Mucosa of rectum (tissue), 2 donors: ENCODE results near the gene ZNF678.
A peak's percentile ranks its signal among the peaks of the same experiment; 100 is the strongest.

Source experiments
- H3K27ac ChIP-seq, 2 donors: one replicate each; pipeline ENCODE4 v1.7.0; 2013; ENCODE audit warnings: inconsistent platforms in 2 of 2, low read depth in 2 of 2, low read length in 2 of 2
- H3K27me3 ChIP-seq, 2 donors: one replicate each; pipeline ENCODE4 v1.7.0; 2013; ENCODE audit warnings: low read length in 2 of 2; ENCODE audit not compliant: control insufficient read depth in 2 of 2, insufficient read depth in 2 of 2
- H3K36me3 ChIP-seq, 2 donors: one replicate each; pipeline ENCODE4 v1.7.0; 2013; ENCODE audit warnings: low read length in 2 of 2; ENCODE audit not compliant: control insufficient read depth in 2 of 2, insufficient read depth in 2 of 2
- H3K4me1 ChIP-seq, 2 donors: one replicate each; pipeline ENCODE4 v1.7.0; 2013; ENCODE audit warnings: low read length in 2 of 2, mild to moderate bottlenecking in 1 of 2; ENCODE audit not compliant: control insufficient read depth in 2 of 2, insufficient read depth in 2 of 2
- H3K4me3 ChIP-seq, 2 donors: one replicate each; pipeline ENCODE4 v1.7.0; 2013; ENCODE audit warnings: low read length in 2 of 2
- H3K9ac ChIP-seq, 2 donors: one replicate each; pipeline ENCODE4 v1.7.0; 2013; ENCODE audit warnings: low read length in 2 of 2, low read depth in 1 of 2, mild to moderate bottlenecking in 1 of 2
- H3K9me3 ChIP-seq, 2 donors: one replicate each; pipeline ENCODE4 v1.7.0; 2013; ENCODE audit warnings: low read length in 2 of 2; ENCODE audit not compliant: control insufficient read depth in 2 of 2
- donor health status: healthy.
- donor health status: Normal muscosa, but diverticular disease.

Gene ZNF678

GRCh38 chr1:227563324-227564201 is at the start of gene ZNF678:
ZNF678 (plus strand) TSS chr1:227563556; CDS start chr1:227650992, 87,436 bp downstream.
- Histone ChIP-seq H3K36me3 (no peaks in the 10 kb centered on the region), H3K9me3 (no peaks in the 10 kb centered on the region), H3K9ac (peak within 1 kb of the TSS; percentile 80 to 93), H3K27me3 (no peaks in the 10 kb centered on the region), H3K27ac (peak within 1 kb of the TSS; percentile 83 to 88), H3K4me3 (peak within 1 kb of the TSS; percentile 74 to 93), H3K4me1 (peaks cover 5 to 7% of the 10 kb centered on the region in 2 donors)

GRCh38 chr1:227518876-227519275 is 44.5 kb upstream of the ZNF678 start:
- H3K9ac ChIP-seq, result no peak overlapping the region
- H3K27ac ChIP-seq, result no peak overlapping the region
- H3K27me3 ChIP-seq, result no peaks in the 10 kb centered on the region
- H3K4me3 ChIP-seq, result no peak overlapping the region
- no peaks in the 10 kb centered on the region for H3K4me1 ChIP-seq
- no peaks in the 10 kb centered on the region for H3K9me3 ChIP-seq
- H3K36me3 ChIP-seq, result no peaks in the 10 kb centered on the region

- no peak overlapping the region for H3K27ac ChIP-seq
- no peak overlapping the region for H3K9ac ChIP-seq
- no peaks in the 10 kb centered on the region for H3K4me1 ChIP-seq
- peaks cover 0 to 3% of the 10 kb centered on the region in 2 donors for H3K9me3 ChIP-seq
- no peak overlapping the region for H3K4me3 ChIP-seq
- no peaks in the 10 kb centered on the region for H3K27me3 ChIP-seq
- no peaks in the 10 kb centered on the region for H3K36me3 ChIP-seq
These were observed 41.6 kb upstream of the ZNF678 start for GRCh38 chr1:227521782-227522181.

GRCh38 chr1:227526524-227526923 is 36.8 kb upstream of the ZNF678 start:
- no peak overlapping the region for H3K27ac ChIP-seq
- H3K9ac ChIP-seq, result no peak overlapping the region
- H3K27me3 ChIP-seq, result no peaks in the 10 kb centered on the region
- no peaks in the 10 kb centered on the region for H3K36me3 ChIP-seq
- peaks cover 7 to 11% of the 10 kb centered on the region in 2 donors for H3K9me3 ChIP-seq
- no peaks in the 10 kb centered on the region for H3K4me1 ChIP-seq
- no peak overlapping the region for H3K4me3 ChIP-seq

- Histone ChIP-seq H3K4me3 (no peak overlapping the region), H3K9ac (no peak overlapping the region), H3K36me3 (no peaks in the 10 kb centered on the region), H3K9me3 (peaks cover 11 to 13% of the 10 kb centered on the region in 2 donors), H3K4me1 (no peaks in the 10 kb centered on the region), H3K27me3 (no peaks in the 10 kb centered on the region), H3K27ac (no peak overlapping the region)
These were observed 31.2 kb upstream of the ZNF678 start for GRCh38 chr1:227532019-227532619.

DNA sequence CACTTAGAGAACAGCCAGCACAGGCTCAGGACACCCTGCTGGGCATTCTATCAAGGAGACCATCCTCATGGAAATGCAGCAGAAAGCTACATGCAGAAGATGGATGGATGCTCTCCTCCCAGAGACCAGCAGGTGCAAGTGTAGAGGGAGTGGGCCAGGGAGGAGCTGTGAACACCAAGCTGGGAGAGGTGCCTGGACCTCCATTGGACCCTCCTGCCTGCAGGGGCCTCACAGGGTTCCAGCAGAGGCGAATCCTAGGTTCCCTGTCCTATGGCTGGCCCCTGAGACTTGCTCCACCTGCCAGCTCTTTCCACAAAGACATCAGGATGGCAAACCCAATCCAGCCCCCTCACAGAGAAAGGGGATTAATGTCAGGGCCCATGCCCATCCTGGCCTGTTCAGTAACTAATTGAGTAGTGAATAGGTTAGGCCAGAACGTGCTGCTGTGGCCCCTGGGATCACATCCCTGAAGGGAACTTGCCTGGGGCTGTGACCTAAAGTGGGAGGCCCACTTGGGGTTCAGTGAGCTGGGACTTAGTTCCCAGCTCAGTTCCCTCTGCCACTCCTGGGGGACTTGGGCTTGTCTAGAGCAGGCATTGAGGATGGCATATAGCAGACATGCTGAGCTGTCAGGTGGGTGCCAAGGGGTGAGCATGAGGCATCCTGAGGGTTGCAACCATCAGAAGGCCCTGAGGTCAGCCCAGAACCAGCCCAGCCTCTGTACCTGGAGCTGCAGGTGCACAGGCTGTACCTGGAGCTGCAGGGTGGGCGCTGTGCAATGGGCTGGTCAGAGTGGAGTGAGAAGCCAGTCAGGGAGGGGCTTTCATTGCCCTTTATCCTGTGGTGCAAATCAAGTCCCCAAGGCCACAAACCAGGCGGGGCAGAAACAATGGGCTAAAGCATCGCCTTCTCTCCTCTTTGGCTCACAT is 22.9 kb upstream of the ZNF678 start:
- Histone ChIP-seq H3K4me3 (no peak overlapping the region), H3K27me3 (no peaks in the 10 kb centered on the region), H3K9ac (no peak overlapping the region), H3K4me1 (peaks cover 5 to 7% of the 10 kb centered on the region in 2 donors), H3K27ac (no peak overlapping the region), H3K9me3 (peaks cover 0 to 5% of the 10 kb centered on the region in 2 donors), H3K36me3 (no peaks in the 10 kb centered on the region)

GRCh38 chr1:227541129-227541528 is 22.2 kb upstream of the ZNF678 start:
- Histone ChIP-seq H3K27ac (no peak overlapping the region), H3K27me3 (no peaks in the 10 kb centered on the region), H3K4me1 (peaks cover 5 to 7% of the 10 kb centered on the region in 2 donors), H3K4me3 (no peak overlapping the region), H3K9ac (no peak overlapping the region), H3K9me3 (peaks cover 0 to 5% of the 10 kb centered on the region in 2 donors), H3K36me3 (no peaks in the 10 kb centered on the region)

DNA sequence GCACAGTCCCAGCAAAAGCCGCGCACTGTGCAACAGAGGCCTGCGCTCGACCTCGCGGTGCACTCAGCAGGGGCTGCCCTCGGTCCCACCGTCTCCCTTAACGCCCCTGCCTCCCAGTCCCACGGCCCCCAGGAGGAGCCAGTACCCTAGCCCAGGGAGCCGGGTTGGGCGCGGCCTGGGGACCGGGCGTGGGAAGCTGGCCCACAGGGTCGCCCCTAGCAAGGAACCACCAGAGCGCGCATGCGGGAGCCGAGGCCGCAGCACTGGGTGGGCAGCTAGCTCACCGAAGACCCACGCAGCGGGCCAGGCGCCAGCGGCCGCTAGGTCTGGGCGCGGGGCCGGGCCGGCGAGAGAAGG is 21.6 kb upstream of the ZNF678 start:
- H3K9ac ChIP-seq, result peak overlapping the region; percentile 24 to 67
- H3K4me1 ChIP-seq, result peaks cover 6 to 7% of the 10 kb centered on the region in 2 donors
- no peaks in the 10 kb centered on the region for H3K9me3 ChIP-seq
- H3K27me3 ChIP-seq, result no peaks in the 10 kb centered on the region
- H3K36me3 ChIP-seq, result no peaks in the 10 kb centered on the region
- peak overlapping the region; percentile 67 to 73 for H3K4me3 ChIP-seq
- peak overlapping the region in 1 of 2 donors; percentile 43 for H3K27ac ChIP-seq

DNA sequence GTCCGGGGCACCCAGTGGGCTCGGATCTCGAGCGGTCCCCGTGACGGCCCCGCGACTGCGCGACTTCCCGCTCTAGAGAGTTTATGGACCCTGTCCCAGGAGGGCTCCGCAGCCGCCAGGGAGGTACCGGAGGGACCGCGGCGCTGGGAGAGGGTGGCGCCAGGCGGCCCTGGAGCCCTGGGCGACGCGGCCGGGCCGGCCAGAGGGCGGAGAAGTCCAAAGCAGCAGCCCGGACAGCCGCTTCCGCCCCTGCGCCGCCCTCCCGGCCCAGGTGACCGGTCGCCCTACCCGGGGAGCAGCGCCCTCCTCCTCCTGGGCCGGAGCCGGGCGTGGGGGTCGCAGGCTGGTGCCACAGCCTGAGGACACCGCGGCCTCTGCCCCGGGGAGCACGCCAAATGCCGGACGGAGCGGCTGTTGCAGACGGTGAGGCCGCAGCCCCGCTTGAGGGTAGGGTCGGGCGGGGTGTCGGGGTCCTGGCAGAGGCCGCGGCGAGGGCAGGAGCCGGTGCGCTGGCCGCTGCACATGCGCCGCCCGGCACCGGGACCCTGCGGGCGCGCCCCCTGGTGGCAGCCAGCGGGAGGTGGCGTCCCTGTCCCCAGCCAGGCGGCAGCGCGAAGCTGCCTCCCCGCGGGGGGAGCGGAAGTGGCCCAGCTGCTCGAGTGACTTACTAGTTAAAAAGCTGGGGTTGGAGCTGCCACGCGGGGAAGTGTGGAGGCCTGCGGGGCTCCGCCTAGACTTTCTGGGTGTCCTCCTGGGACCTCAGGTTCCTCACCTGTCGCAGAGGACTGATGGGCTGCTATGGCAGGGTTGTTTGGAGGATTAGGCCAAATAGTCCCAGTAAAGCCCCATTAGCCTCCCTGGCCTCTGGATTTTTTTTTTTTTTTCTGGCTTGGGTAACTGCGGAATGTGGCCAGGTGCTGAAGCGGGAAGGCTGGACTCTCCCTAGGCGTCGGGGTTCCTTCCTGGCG is 20.9 kb upstream of the ZNF678 start:
- Histone ChIP-seq H3K27me3 (no peaks in the 10 kb centered on the region), H3K36me3 (no peaks in the 10 kb centered on the region), H3K4me3 (peak overlapping the region; percentile 67 to 73), H3K4me1 (peaks cover 8 to 13% of the 10 kb centered on the region in 2 donors), H3K9me3 (no peaks in the 10 kb centered on the region), H3K27ac (peak overlapping the region; percentile 25 to 58), H3K9ac (peak overlapping the region; percentile 41 to 67)
